HEK293T (cell line): ENCODE results near the gene TNS3.

Experiments used
- ELF4 ChIP-seq: fragments of 450-650 bp; IDR thresholded peaks from 2 replicates; pipeline ENCODE4 v1.6.1; 2017; ENCODE audit warnings: antibody characterized with exemption
- FOXA1 ChIP-seq: fragments of 450-650 bp; IDR thresholded peaks from 2 replicates; pipeline ENCODE4 v1.6.1; 2016; ENCODE audit warnings: mild to moderate bottlenecking
- FOXK2 ChIP-seq: fragments of 450-650 bp; IDR thresholded peaks from 2 replicates; pipeline ENCODE4 v1.6.1; 2016; ENCODE audit warnings: mild to moderate bottlenecking
- FOXM1 ChIP-seq: fragments of 450-650 bp; IDR thresholded peaks from 2 replicates; pipeline ENCODE4 v1.6.1; 2017; ENCODE audit warnings: mild to moderate bottlenecking, borderline replicate concordance
- HDGF ChIP-seq: fragments of 450-650 bp; IDR thresholded peaks from 2 replicates; pipeline ENCODE4 v1.6.1; 2017; ENCODE audit warnings: antibody characterized with exemption, borderline replicate concordance
- LEF1 ChIP-seq: fragments of 450-650 bp; IDR thresholded peaks from 2 replicates; pipeline ENCODE4 v1.6.1; 2017; ENCODE audit warnings: mild to moderate bottlenecking, borderline replicate concordance
- NFRKB ChIP-seq: fragments of 450-650 bp; IDR thresholded peaks from 2 replicates; pipeline ENCODE4 v1.6.1; 2016; ENCODE audit warnings: mild to moderate bottlenecking, moderate library complexity
- TARDBP ChIP-seq: fragments of 450-650 bp; IDR thresholded peaks from 2 replicates; pipeline ENCODE4 v1.6.1; 2016
- ZNF384 ChIP-seq: fragments of 450-650 bp; IDR thresholded peaks from 2 replicates; pipeline ENCODE4 v1.6.1; 2016
- TF ChIP-seq, protein P1 (sequence below): fragments of 450-650 bp; IDR thresholded peaks from 2 replicates; pipeline ENCODE4 v1.6.1; 2016

DNA sequence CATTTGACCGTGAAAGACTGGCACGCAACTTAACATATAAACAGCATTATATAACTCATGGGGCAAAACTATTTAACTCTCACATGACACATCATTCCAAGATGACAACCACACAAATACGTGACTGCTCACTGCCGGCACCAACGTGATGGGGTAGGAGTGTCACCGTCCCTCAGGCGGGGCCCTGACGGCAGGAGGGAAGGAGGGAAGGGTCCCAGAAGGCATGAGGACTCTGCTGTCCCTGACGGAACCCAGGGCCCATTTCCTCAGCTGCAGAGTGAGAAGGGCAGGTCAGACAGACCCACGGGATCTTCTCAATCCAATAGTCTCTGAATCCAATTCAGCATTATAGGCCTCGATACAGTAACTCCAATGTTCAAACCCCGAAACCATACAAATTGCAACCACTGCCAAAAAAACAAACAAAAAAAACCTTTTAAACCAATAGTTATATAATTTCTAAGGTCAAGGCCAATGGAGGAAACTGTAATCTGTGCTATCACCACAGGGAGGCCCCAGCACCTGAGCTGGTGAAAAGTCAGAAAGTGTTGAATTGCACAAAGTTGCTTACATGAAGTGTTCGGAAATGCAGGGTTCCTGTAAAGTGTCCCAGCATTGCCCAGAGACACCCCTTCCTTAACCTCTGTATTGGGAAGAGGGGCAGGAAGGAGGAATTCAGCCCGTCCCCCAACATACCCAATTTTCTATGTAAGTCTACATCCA is 137.4 kb downstream of the TNS3 start:
- TF ChIP-seq HDGF (no peak), FOXM1 (no peak), FOXA1 (no peak), NFRKB (no peak), TARDBP (no peak), ELF4 (no peak), ZNF384 (no peak), FOXK2 (no peak), LEF1 (no peak)
- TF ChIP-seq, protein P1, sequence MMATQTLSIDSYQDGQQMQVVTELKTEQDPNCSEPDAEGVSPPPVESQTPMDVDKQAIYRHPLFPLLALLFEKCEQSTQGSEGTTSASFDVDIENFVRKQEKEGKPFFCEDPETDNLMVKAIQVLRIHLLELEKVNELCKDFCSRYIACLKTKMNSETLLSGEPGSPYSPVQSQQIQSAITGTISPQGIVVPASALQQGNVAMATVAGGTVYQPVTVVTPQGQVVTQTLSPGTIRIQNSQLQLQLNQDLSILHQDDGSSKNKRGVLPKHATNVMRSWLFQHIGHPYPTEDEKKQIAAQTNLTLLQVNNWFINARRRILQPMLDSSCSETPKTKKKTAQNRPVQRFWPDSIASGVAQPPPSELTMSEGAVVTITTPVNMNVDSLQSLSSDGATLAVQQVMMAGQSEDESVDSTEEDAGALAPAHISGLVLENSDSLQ: no peak
